HCT116 (cell line): Measurements from ENCODE around the gene ANO2. TPM values are rescaled to one million over a fixed set of nuclear protein-coding genes. Genes with fewer than 3 reads are reported as not detected.

Experiments
- ATAC-seq: fragments of 200-7000 bp; cut with Tn5 transposase; 2 replicates; pipeline ENCODE4 v1.9.1; 2020; ENCODE audit warnings: mild to moderate bottlenecking, moderate library complexity
- BruUV-seq: library from RNA; stranded (reverse); fragments of 400-500 nt; replicated peaks from 2 replicates; lab custom pipeline; 2021; lab: Mats Ljungman, UMichigan
- CTCF ChIA-PET: fragments of 300-600 bp; sonication (Branson Sonifier 250); formaldehyde crosslinking; loops from one replicate; lab custom pipeline; 2021; ENCODE audit warnings: antibody characterized with exemption; lab: Charles Lee
- POLR2A ChIA-PET: fragments of 300-600, 350-600 bp; sonication (Branson Sonifier 250); formaldehyde crosslinking; loops from one replicate; lab custom pipeline; 2021; ENCODE audit warnings: antibody characterized with exemption; lab: Charles Lee
- RAD21 ChIA-PET, 2 experiments: fragments of 300-600 bp; sonication (Branson Sonifier 250); formaldehyde crosslinking; loops; one replicate each; lab custom pipeline; 2023; ENCODE audit warnings: low total read pairs in 2 of 2; ENCODE audit not compliant: uncharacterized antibody in 2 of 2, unreplicated experiment in 2 of 2, low non-redundant PET in 1 of 2; lab: Charles Lee
- DNase-seq: peaks from one replicate; pipeline ENCODE4 v3.0.0-alpha.2; 2010; ENCODE audit warnings: low read depth, low spot score
- H2AFZ ChIP-seq: fragments of 200-600 bp; shearing (Covaris generic), sonication (generic); 2 replicates; pipeline ENCODE4 v1.6.1; 2017; ENCODE audit warnings: low read depth, mixed run types, mixed read lengths, antibody characterized with exemption, low read length; ENCODE audit not compliant: poor library complexity, severe bottlenecking
- H3K27ac ChIP-seq: 2 replicates; pipeline ENCODE4 v1.5.1; 2012; ENCODE audit warnings: low read depth, low read length
- H3K27me3 ChIP-seq: fragments of 200-600 bp; sonication (generic); 2 replicates; pipeline ENCODE4 v1.6.1; 2016; ENCODE audit warnings: mixed run types, low read length, mixed read lengths; ENCODE audit not compliant: insufficient read depth
- H3K36me3 ChIP-seq, 2 experiments: fragments of 200-500 bp in 1 of 2; fragments of 200-600 bp in 1 of 2; sonication (Bioruptor generic) in 1 of 2; sonication (generic) in 1 of 2; 2 replicates each; pipeline versions ENCODE4 v1.5.1 to v1.6.1; 2014 to 2016; ENCODE audit warnings: low read length in 2 of 2, inconsistent platforms in 1 of 2, mixed read lengths in 1 of 2, mixed run types in 1 of 2; ENCODE audit not compliant: insufficient read depth in 2 of 2, control insufficient read depth in 1 of 2
- H3K4me1 ChIP-seq, 2 experiments: fragments of 200-600 bp in 1 of 2; sonication (generic) in 1 of 2; 2 replicates each; pipeline versions ENCODE4 v1.5.1 to v1.6.1; 2012 to 2017; ENCODE audit warnings: low read length in 2 of 2, inconsistent platforms in 1 of 2, mild to moderate bottlenecking in 1 of 2, mixed read lengths in 1 of 2, mixed run types in 1 of 2, moderate library complexity in 1 of 2; ENCODE audit not compliant: insufficient read depth in 2 of 2, control insufficient read depth in 1 of 2
- H3K4me2 ChIP-seq: fragments of 200-600 bp; sonication (generic); 2 replicates; pipeline ENCODE4 v1.6.1; 2017; ENCODE audit warnings: mixed run types, low read length, mixed read lengths
- H3K4me3 ChIP-seq, 2 experiments: fragments of 200-600 bp in 1 of 2; sonication (generic) in 1 of 2; replicated peaks in 1 of 2; 2 replicates each; pipeline ENCODE4 v1.5.1; 2011 to 2016; ENCODE audit warnings: low read length in 2 of 2, control low read depth in 1 of 2, low read depth in 1 of 2, mild to moderate bottlenecking in 1 of 2, mixed read lengths in 1 of 2, mixed run types in 1 of 2
- H3K79me2 ChIP-seq: fragments of 200-600 bp; sonication (generic); 2 replicates; pipeline ENCODE4 v1.6.1; 2017; ENCODE audit warnings: mild to moderate bottlenecking, mixed run types, low read length, moderate library complexity, mixed read lengths; ENCODE audit not compliant: insufficient read depth
- H3K9ac ChIP-seq: fragments of 200-600 bp; sonication (generic); 2 replicates; pipeline ENCODE4 v1.6.1; 2016; ENCODE audit warnings: low read length, mixed read lengths
- H3K9me2 ChIP-seq: fragments of 200-600 bp; sonication (generic), shearing (Covaris generic); 2 replicates; pipeline ENCODE4 v1.6.1; 2017; ENCODE audit warnings: mixed run types, mild to moderate bottlenecking, moderate library complexity; ENCODE audit not compliant: insufficient read depth
- H3K9me3 ChIP-seq, 2 experiments: fragments of 200-500 bp in 1 of 2; fragments of 200-600 bp in 1 of 2; sonication (Bioruptor generic) in 1 of 2; sonication (generic) in 1 of 2; 2 replicates each; pipeline ENCODE4 v1.6.1; 2014 to 2017; ENCODE audit warnings: low read length in 2 of 2, mixed read lengths in 2 of 2, inconsistent platforms in 1 of 2, low read depth in 1 of 2, mild to moderate bottlenecking in 1 of 2, mixed run types in 1 of 2, moderate library complexity in 1 of 2; ENCODE audit not compliant: control insufficient read depth in 1 of 2, insufficient read depth in 1 of 2
- H4K20me1 ChIP-seq: fragments of 200-600 bp; sonication (generic), shearing (Covaris generic); 2 replicates; pipeline ENCODE4 v1.6.1; 2017; ENCODE audit warnings: mixed run types, mild to moderate bottlenecking, moderate library complexity; ENCODE audit not compliant: insufficient read depth
- CBX3 ChIP-seq: IDR thresholded peaks from 2 replicates; pipeline ENCODE4 v1.6.1; 2012; ENCODE audit warnings: low read depth
- CEBPB ChIP-seq: IDR thresholded peaks from 2 replicates; pipeline ENCODE4 v1.6.1; 2012; ENCODE audit warnings: low read depth
- EGR1 ChIP-seq: IDR thresholded peaks from 2 replicates; pipeline ENCODE4 v1.6.1; 2012; ENCODE audit warnings: low read depth
- EZH2 ChIP-seq: fragments of 200-600 bp; sonication (generic); IDR thresholded peaks from 2 replicates; pipeline ENCODE4 v1.6.1; 2017; ENCODE audit warnings: antibody characterized with exemption, mixed run types
- FOSL1 ChIP-seq: IDR thresholded peaks from 2 replicates; pipeline ENCODE4 v1.6.1; 2012; ENCODE audit warnings: low read depth
- POLR2AphosphoS5 ChIP-seq: IDR thresholded peaks from 2 replicates; pipeline ENCODE4 v1.6.1; 2011; ENCODE audit warnings: mild to moderate bottlenecking, low read depth, low read length, moderate library complexity
- RAD21 ChIP-seq: IDR thresholded peaks from 2 replicates; pipeline ENCODE4 v1.6.1; 2012; ENCODE audit warnings: low read depth, mild to moderate bottlenecking
- SIN3A ChIP-seq: IDR thresholded peaks from 2 replicates; pipeline ENCODE4 v1.6.1; 2012; ENCODE audit warnings: low read depth
- TCF7L2 ChIP-seq: IDR thresholded peaks from 2 replicates; pipeline ENCODE4 v1.7.0; 2011; ENCODE audit warnings: borderline replicate concordance, inconsistent platforms; ENCODE audit not compliant: insufficient read depth, insufficient read length; ENCODE audit errors: extremely low read depth
- YY1 ChIP-seq: IDR thresholded peaks from 2 replicates; pipeline ENCODE4 v1.6.1; 2011; ENCODE audit warnings: low read length, low read depth, moderate library complexity, mild to moderate bottlenecking; ENCODE audit not compliant: insufficient replicate concordance; ENCODE audit errors: extremely low read depth
- intact Hi-C: fragments of 100-400 bp; cut with micrococcal nuclease; formaldehyde crosslinking; loops from 2 replicates; pipeline ENCODE4 v1.10.0; 2022
- total RNA-seq: library from RNA; stranded (reverse); gene quantifications from one replicate; pipeline ENCODE4 v1.2.1, GENCODE V29; 2021; ENCODE audit not compliant: unreplicated experiment
- TF ChIP-seq, protein P1 (sequence below): IDR thresholded peaks from 2 replicates; pipeline ENCODE4 v1.6.1; 2011; ENCODE audit warnings: mild to moderate bottlenecking, low read length, moderate library complexity; ENCODE audit not compliant: insufficient replicate concordance; ENCODE audit errors: extremely low read depth
- TF ChIP-seq, protein P2 (sequence below): IDR thresholded peaks from 2 replicates; pipeline ENCODE4 v1.6.1; 2012

The ANO2 gene
- total RNA-seq, 1 experiment from 2014 or later: not detected

DNA sequence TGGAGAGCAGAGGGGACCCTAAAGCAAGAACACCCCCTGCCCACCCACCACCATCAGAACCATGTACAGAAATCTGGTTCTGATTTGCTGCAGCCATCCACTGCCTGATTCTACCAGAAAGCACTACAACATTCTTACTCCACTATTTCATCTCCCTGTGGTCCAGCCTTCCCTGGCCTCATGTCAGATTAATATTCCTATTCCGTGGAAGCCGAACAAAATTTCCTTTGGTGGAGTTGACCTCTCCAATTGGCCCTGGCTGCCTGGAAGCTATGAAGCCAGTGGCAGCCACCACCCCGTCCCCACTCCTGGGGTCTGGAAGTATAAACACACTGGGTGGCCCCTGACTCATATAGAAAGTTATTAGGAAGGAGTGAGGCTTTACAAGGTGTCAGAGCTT, 60.2 kb downstream of the ANO2 start:
- Histone ChIP-seq H4K20me1 (no peaks in the 10 kb centered on the region), H3K4me2 (no peak overlapping the region), H2AFZ (no peak overlapping the region), H3K27me3 (peaks cover 44% of the 10 kb centered on the region), H3K4me1 (no peaks in the 10 kb centered on the region; a peak in 1 of 4 replicates), H3K4me3 (no peak overlapping the region), H3K9me2 (no peaks in the 10 kb centered on the region), H3K79me2 (no peaks in the 10 kb centered on the region), H3K9ac (no peak overlapping the region), H3K36me3 (no peaks in the 10 kb centered on the region), H3K27ac (no peak overlapping the region), H3K9me3 (no peaks in the 10 kb centered on the region)
- ChIA-PET CTCF (no interaction called here), POLR2A (no interaction called here), RAD21 (no interaction called here)
- no peak for DNase-seq
- TF ChIP-seq, protein P1, sequence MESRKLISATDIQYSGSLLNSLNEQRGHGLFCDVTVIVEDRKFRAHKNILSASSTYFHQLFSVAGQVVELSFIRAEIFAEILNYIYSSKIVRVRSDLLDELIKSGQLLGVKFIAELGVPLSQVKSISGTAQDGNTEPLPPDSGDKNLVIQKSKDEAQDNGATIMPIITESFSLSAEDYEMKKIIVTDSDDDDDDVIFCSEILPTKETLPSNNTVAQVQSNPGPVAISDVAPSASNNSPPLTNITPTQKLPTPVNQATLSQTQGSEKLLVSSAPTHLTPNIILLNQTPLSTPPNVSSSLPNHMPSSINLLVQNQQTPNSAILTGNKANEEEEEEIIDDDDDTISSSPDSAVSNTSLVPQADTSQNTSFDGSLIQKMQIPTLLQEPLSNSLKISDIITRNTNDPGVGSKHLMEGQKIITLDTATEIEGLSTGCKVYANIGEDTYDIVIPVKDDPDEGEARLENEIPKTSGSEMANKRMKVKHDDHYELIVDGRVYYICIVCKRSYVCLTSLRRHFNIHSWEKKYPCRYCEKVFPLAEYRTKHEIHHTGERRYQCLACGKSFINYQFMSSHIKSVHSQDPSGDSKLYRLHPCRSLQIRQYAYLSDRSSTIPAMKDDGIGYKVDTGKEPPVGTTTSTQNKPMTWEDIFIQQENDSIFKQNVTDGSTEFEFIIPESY: no peak
- TF ChIP-seq TCF7L2 (no peak), EGR1 (no peak), YY1 (no peak), RAD21 (no peak), CEBPB (no peak)
- TF ChIP-seq, protein P2, sequence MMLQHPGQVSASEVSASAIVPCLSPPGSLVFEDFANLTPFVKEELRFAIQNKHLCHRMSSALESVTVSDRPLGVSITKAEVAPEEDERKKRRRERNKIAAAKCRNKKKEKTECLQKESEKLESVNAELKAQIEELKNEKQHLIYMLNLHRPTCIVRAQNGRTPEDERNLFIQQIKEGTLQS: no peak
- no peak for ATAC-seq
- no TSS peak for BruUV-seq
- intact Hi-C loops: no loop called here

DNA sequence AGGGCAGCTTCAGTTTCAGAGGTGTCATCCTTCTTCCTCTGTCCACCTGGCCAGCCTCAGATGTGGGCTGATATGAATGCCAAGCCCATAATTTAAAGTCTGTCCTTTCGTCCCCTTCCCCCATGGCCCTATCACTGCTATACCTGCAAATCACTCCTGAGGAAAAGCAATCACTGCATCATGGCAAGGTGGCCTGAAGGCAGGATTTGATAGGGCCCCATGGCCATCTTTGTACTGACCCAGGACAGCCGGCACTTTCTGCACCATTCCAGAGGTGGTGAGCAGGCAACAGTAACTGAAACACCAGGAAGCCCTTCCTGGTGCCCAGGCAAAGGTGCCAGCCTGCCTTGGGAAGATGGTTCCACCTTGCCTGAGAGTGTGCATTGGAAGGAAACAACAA, 60.8 kb downstream of the ANO2 start:
- Histone ChIP-seq H3K9ac (no peak overlapping the region), H4K20me1 (no peaks in the 10 kb centered on the region), H3K79me2 (no peaks in the 10 kb centered on the region), H3K4me2 (no peak overlapping the region), H3K4me3 (no peak overlapping the region), H3K4me1 (no peaks in the 10 kb centered on the region), H3K9me3 (no peaks in the 10 kb centered on the region), H3K36me3 (no peaks in the 10 kb centered on the region), H3K27me3 (peaks cover 47% of the 10 kb centered on the region), H2AFZ (no peak overlapping the region), H3K9me2 (no peaks in the 10 kb centered on the region), H3K27ac (no peak overlapping the region)
- ATAC-seq (no peak), DNase-seq (no peak)
- no peak for TF ChIP-seq CBX3
- TF ChIP-seq FOSL1: no peak
- no peak for TF ChIP-seq POLR2AphosphoS5
- TF ChIP-seq EZH2: no peak
- TF ChIP-seq SIN3A: no peak
- TF ChIP-seq TCF7L2: no peak
- POLR2A ChIA-PET: no interaction called here
- intact Hi-C loops: no loop called here
- RAD21 ChIA-PET: no interaction called here
- CTCF ChIA-PET: no interaction called here
- BruUV-seq: no TSS peak
